Astrocyte (in vitro differentiated cells and primary cell): ENCODE results near the gene SLC43A2. TPM values are rescaled to one million over a fixed set of nuclear protein-coding genes. Genes with fewer than 3 reads are reported as not detected.

Experiments used
- DNase-seq: peaks from one replicate; pipeline ENCODE4 v3.0.0-alpha.2; 2010; ENCODE audit warnings: low read depth
- FAIRE-seq: peaks from 2 replicates; lab custom pipeline; 2011; peaks lifted over from hg19 to GRCh38; lab: Jason Lieb, UNC
- H2AFZ ChIP-seq: 2 replicates; pipeline ENCODE4 v1.6.0; 2012; ENCODE audit warnings: low read depth, low read length, inconsistent platforms
- H3K27ac ChIP-seq: 2 replicates; pipeline ENCODE4 v1.5.1; 2011; ENCODE audit warnings: low read depth, low read length, inconsistent platforms
- H3K27me3 ChIP-seq: 2 replicates; pipeline ENCODE4 v1.6.0; 2011; ENCODE audit warnings: low read length, inconsistent platforms; ENCODE audit not compliant: insufficient read depth
- H3K36me3 ChIP-seq: 2 replicates; pipeline ENCODE4 v1.5.1; 2011; ENCODE audit warnings: low read length, inconsistent platforms; ENCODE audit not compliant: insufficient read depth
- H3K4me1 ChIP-seq: 2 replicates; pipeline ENCODE4 v1.5.1; 2011; ENCODE audit warnings: low read length, inconsistent platforms; ENCODE audit not compliant: insufficient read depth
- H3K4me2 ChIP-seq: 2 replicates; pipeline ENCODE4 v1.6.0; 2012; ENCODE audit warnings: low read length, inconsistent platforms
- H3K4me3 ChIP-seq: 2 replicates; pipeline ENCODE4 v1.5.1; 2011; ENCODE audit warnings: low read depth, mild to moderate bottlenecking, low read length, inconsistent platforms; ENCODE audit not compliant: insufficient read depth
- H3K79me2 ChIP-seq: 2 replicates; pipeline ENCODE4 v1.6.0; 2012; ENCODE audit warnings: mild to moderate bottlenecking, low read length, inconsistent platforms; ENCODE audit not compliant: insufficient read depth
- H3K9ac ChIP-seq: 2 replicates; pipeline ENCODE4 v1.6.0; 2012; ENCODE audit warnings: mild to moderate bottlenecking, low read length, inconsistent platforms
- H3K9me3 ChIP-seq: 2 replicates; pipeline ENCODE4 v1.5.1; 2012; ENCODE audit warnings: low read depth, mild to moderate bottlenecking, low read length, inconsistent platforms; ENCODE audit not compliant: insufficient read depth
- H4K20me1 ChIP-seq: 2 replicates; pipeline ENCODE4 v1.6.0; 2012; ENCODE audit warnings: low read length, inconsistent platforms; ENCODE audit not compliant: insufficient read depth
- H3K27ac Mint-ChIP-seq: one replicate; pipeline ENCODE4 v1.8.0; 2021; ENCODE audit warnings: mild to moderate bottlenecking, mixed read lengths; ENCODE audit not compliant: unreplicated experiment
- H3K27me3 Mint-ChIP-seq: one replicate; pipeline ENCODE4 v1.8.0; 2021; ENCODE audit warnings: low read depth, mixed read lengths; ENCODE audit not compliant: unreplicated experiment
- H3K36me3 Mint-ChIP-seq: one replicate; pipeline ENCODE4 v1.8.0; 2021; ENCODE audit warnings: low read depth, mixed read lengths; ENCODE audit not compliant: unreplicated experiment
- H3K4me1 Mint-ChIP-seq: one replicate; pipeline ENCODE4 v1.8.0; 2021; ENCODE audit warnings: low read depth, mixed read lengths; ENCODE audit not compliant: unreplicated experiment
- H3K4me3 Mint-ChIP-seq: one replicate; pipeline ENCODE4 v1.8.0; 2021; ENCODE audit warnings: mild to moderate bottlenecking, moderate library complexity, mixed read lengths; ENCODE audit not compliant: unreplicated experiment
- H3K9me3 Mint-ChIP-seq: one replicate; pipeline ENCODE4 v1.8.0; 2021; ENCODE audit warnings: mild to moderate bottlenecking, mixed read lengths; ENCODE audit not compliant: unreplicated experiment
- CTCF ChIP-seq: IDR thresholded peaks from 2 replicates; pipeline ENCODE4 v1.5.1; 2011; ENCODE audit warnings: low read depth, mild to moderate bottlenecking, inconsistent platforms, low read length, moderate library complexity; ENCODE audit not compliant: insufficient read depth
- EZH2 ChIP-seq: IDR thresholded peaks from 2 replicates; pipeline ENCODE4 v1.6.1; 2012; ENCODE audit warnings: mild to moderate bottlenecking, low read length, inconsistent platforms; ENCODE audit not compliant: insufficient read depth
- total RNA-seq: library from RNA; stranded (reverse); gene quantifications from 2 replicates; pipeline ENCODE4 v1.2.1, GENCODE V29; 2021

SLC43A2 gene
- total RNA-seq, 1 donor from 2014 or later: 17.9 TPM

GRCh38 chr17:1580979-1581676, 47.5 kb downstream of the SLC43A2 start:
- H3K79me2 ChIP-seq: no peaks in the 10 kb centered on the region
- no peak overlapping the region for H3K27ac Mint-ChIP-seq
- H3K4me1 ChIP-seq: peaks cover 22% of the 10 kb centered on the region
- DNase-seq: no peak
- H3K36me3 ChIP-seq: no peaks in the 10 kb centered on the region
- no peaks in the 10 kb centered on the region for H3K9me3 Mint-ChIP-seq
- no peaks in the 10 kb centered on the region for H3K27me3 Mint-ChIP-seq
- H3K9me3 ChIP-seq: no peaks in the 10 kb centered on the region
- H3K4me3 Mint-ChIP-seq: no peak overlapping the region
- H3K4me2 ChIP-seq: no peak overlapping the region
- peaks cover 10% of the 10 kb centered on the region for H3K4me1 Mint-ChIP-seq
- no peak overlapping the region for H3K9ac ChIP-seq
- no peak overlapping the region for H2AFZ ChIP-seq
- TF ChIP-seq CTCF (no peak), EZH2 (no peak)
- no peak for FAIRE-seq
- H3K4me3 ChIP-seq: no peak overlapping the region
- H3K27me3 ChIP-seq: no peaks in the 10 kb centered on the region
- H3K36me3 Mint-ChIP-seq: peaks cover 12% of the 10 kb centered on the region
- no peaks in the 10 kb centered on the region for H4K20me1 ChIP-seq
- H3K27ac ChIP-seq: no peak overlapping the region

GRCh38 chr17:1578029-1578428, 50.6 kb downstream of the SLC43A2 start:
- H3K79me2 ChIP-seq: no peaks in the 10 kb centered on the region
- no peaks in the 10 kb centered on the region for H3K9me3 Mint-ChIP-seq
- peaks cover 9% of the 10 kb centered on the region for H3K4me1 Mint-ChIP-seq
- no peaks in the 10 kb centered on the region for H3K36me3 ChIP-seq
- H2AFZ ChIP-seq: no peak overlapping the region
- H3K4me1 ChIP-seq: peaks cover 20% of the 10 kb centered on the region
- H3K27ac Mint-ChIP-seq: no peak overlapping the region
- no peaks in the 10 kb centered on the region for H4K20me1 ChIP-seq
- TF ChIP-seq CTCF: no peak
- no peak for TF ChIP-seq EZH2
- peak overlapping the region; percentile 46 for H3K9ac ChIP-seq
- H3K27ac ChIP-seq: no peak overlapping the region
- no peak for FAIRE-seq
- H3K4me3 ChIP-seq: no peak overlapping the region
- H3K4me2 ChIP-seq: no peak overlapping the region
- H3K27me3 ChIP-seq: no peaks in the 10 kb centered on the region
- peaks cover 3% of the 10 kb centered on the region for H3K36me3 Mint-ChIP-seq
- H3K4me3 Mint-ChIP-seq: no peak overlapping the region
- H3K9me3 ChIP-seq: no peaks in the 10 kb centered on the region
- no peaks in the 10 kb centered on the region for H3K27me3 Mint-ChIP-seq
- no peak for DNase-seq

GRCh38 chr17:1577583-1578013, 51.0 kb downstream of the SLC43A2 start:
- H3K27ac ChIP-seq: peak overlapping the region; percentile 25
- Mint-ChIP-seq H3K27ac (no peak overlapping the region), H3K27me3 (no peaks in the 10 kb centered on the region), H3K36me3 (peaks cover 2% of the 10 kb centered on the region), H3K4me1 (peaks cover 9% of the 10 kb centered on the region), H3K9me3 (no peaks in the 10 kb centered on the region), H3K4me3 (no peak overlapping the region)
- DNase-seq (no peak), FAIRE-seq (no peak)
- TF ChIP-seq EZH2 (no peak), CTCF (no peak)
- no peak overlapping the region for H3K4me3 ChIP-seq
- no peaks in the 10 kb centered on the region for H3K9me3 ChIP-seq
- no peaks in the 10 kb centered on the region for H3K27me3 ChIP-seq
- H3K4me1 ChIP-seq: peaks cover 20% of the 10 kb centered on the region
- peak overlapping the region; percentile 37 for H2AFZ ChIP-seq
- no peaks in the 10 kb centered on the region for H3K79me2 ChIP-seq
- peak overlapping the region; percentile 46 for H3K9ac ChIP-seq
- no peaks in the 10 kb centered on the region for H4K20me1 ChIP-seq
- peak overlapping the region; percentile 66 for H3K4me2 ChIP-seq
- no peaks in the 10 kb centered on the region for H3K36me3 ChIP-seq
